Measurements from ENCODE around the gene DRAM2.
"Not testable (repeated sequence)": the region's sequence is repeated elsewhere in the genome, so short reads cannot be mapped to it uniquely, and the experiment has no call there.

GRCh38 chr1:111077312-111077711 is 62.6 kb downstream of the DRAM2 start:
- not testable (repeated sequence) for TF ChIP-seq CTCF (IDR thresholded peaks at IDR 0.05); EZH2phosphoT487 (IDR thresholded peaks at IDR 0.05; ENCODE audit: borderline replicate concordance, low read depth); GABPA (IDR thresholded peaks at IDR 0.05; ENCODE audit: low read depth); USF2 (IDR thresholded peaks at IDR 0.05; ENCODE audit: borderline replicate concordance, low read depth, low read length); ZBTB33 (IDR thresholded peaks at IDR 0.05; ENCODE audit: borderline replicate concordance, low read depth); RAD21 (IDR thresholded peaks at IDR 0.05; ENCODE audit: low read length); MAX (IDR thresholded peaks at IDR 0.05; ENCODE audit: low read depth); POLR2AphosphoS5 (IDR thresholded peaks at IDR 0.05; ENCODE audit: low read depth, low read length); RCOR1 (IDR thresholded peaks at IDR 0.05; ENCODE audit: low read length); CHD2 (IDR thresholded peaks at IDR 0.05; ENCODE audit: low read length, partially characterized antibody); EP300 (IDR thresholded peaks at IDR 0.05; ENCODE audit: borderline replicate concordance in 1 of 2, low read depth in 1 of 2, low read length in 1 of 2); RFX5 (IDR thresholded peaks at IDR 0.05; ENCODE audit: low read length); SIN3A (IDR thresholded peaks at IDR 0.05; ENCODE audit: borderline replicate concordance, low read depth, low read length)

Data from SK-N-SH (cell line).